ENCODE measurements around the gene LRMDA. TPM values are rescaled to one million over a fixed set of nuclear protein-coding genes. Genes with fewer than 3 reads are reported as not detected.

LRMDA gene
- total and polyA plus RNA-seq, 4 donors: 12.1 to 40.8 (median 21.6) TPM

GRCh38 chr10:76068856-76069255, 637.4 kb downstream of the LRMDA start:
- H3K4me1 ChIP-seq (ENCODE audit: control insufficient read depth in 5 of 5, insufficient read depth in 5 of 5, low read length in 5 of 5): peaks cover 0 to 30% (median 3%) of the 10 kb centered on the region in 5 donors
- WGBS, 2 donors: 92 to 97% methylated on average over 3 of the region's 3 CpGs
- no peak overlapping the region for H3K4me3 ChIP-seq
- H3K9me3 ChIP-seq (ENCODE audit: control insufficient read depth in 4 of 4, insufficient read depth in 3 of 4, low read length in 3 of 4): peaks cover 0 to 2% (median 0%) of the 10 kb centered on the region in 4 donors
- no peaks in the 10 kb centered on the region for H3K36me3 ChIP-seq (ENCODE audit: control insufficient read depth in 4 of 4, insufficient read depth in 4 of 4, low read length in 4 of 4)
- TF ChIP-seq, protein P1, sequence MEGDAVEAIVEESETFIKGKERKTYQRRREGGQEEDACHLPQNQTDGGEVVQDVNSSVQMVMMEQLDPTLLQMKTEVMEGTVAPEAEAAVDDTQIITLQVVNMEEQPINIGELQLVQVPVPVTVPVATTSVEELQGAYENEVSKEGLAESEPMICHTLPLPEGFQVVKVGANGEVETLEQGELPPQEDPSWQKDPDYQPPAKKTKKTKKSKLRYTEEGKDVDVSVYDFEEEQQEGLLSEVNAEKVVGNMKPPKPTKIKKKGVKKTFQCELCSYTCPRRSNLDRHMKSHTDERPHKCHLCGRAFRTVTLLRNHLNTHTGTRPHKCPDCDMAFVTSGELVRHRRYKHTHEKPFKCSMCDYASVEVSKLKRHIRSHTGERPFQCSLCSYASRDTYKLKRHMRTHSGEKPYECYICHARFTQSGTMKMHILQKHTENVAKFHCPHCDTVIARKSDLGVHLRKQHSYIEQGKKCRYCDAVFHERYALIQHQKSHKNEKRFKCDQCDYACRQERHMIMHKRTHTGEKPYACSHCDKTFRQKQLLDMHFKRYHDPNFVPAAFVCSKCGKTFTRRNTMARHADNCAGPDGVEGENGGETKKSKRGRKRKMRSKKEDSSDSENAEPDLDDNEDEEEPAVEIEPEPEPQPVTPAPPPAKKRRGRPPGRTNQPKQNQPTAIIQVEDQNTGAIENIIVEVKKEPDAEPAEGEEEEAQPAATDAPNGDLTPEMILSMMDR (IDR thresholded peaks at IDR 0.05; ENCODE audit: control extremely low read depth, extremely low read depth): no peak
- DNase-seq (peak in 2 of 3 donors; percentile 57 to 77), ATAC-seq (ENCODE audit: insufficient read depth, low FRiP score) (no peak)
- no peak overlapping the region for H3K27ac ChIP-seq (ENCODE audit: low read depth in 1 of 2, low read length in 1 of 2)
- H3K9ac ChIP-seq (ENCODE audit: insufficient read depth in 1 of 2, low read length in 2 of 2): no peak overlapping the region
- no peaks in the 10 kb centered on the region for H3K27me3 ChIP-seq (ENCODE audit: control insufficient read depth in 3 of 3, insufficient read depth in 3 of 3, low read length in 2 of 3)

DNA sequence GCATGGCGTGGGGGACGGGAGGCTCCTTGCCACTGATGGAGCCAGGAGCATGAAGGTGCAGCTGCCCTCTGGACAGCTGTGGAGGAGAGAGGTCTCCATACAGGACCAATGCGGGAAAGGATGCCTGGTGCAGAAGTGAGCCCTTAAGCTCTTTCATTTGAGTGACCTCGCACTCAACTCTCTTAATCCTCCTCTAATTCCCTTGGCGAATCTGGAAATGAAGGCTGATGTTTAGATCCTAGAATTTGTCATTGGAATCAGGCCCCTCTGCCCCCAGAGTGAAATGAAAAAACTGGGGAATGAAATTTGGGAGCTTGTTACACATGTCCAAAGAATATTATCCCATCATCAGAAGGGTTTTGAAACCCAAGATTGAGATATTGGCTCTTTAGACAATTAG, 639.5 kb downstream of the LRMDA start:
- Histone ChIP-seq H3K27me3 (ENCODE audit: control insufficient read depth in 3 of 3, insufficient read depth in 3 of 3, low read length in 2 of 3) (no peaks in the 10 kb centered on the region), H3K36me3 (ENCODE audit: control insufficient read depth in 4 of 4, insufficient read depth in 4 of 4, low read length in 4 of 4) (no peaks in the 10 kb centered on the region), H3K4me3 (no peak overlapping the region), H3K9ac (ENCODE audit: insufficient read depth in 1 of 2, low read length in 2 of 2) (no peak overlapping the region), H3K4me1 (ENCODE audit: control insufficient read depth in 5 of 5, insufficient read depth in 5 of 5, low read length in 5 of 5) (peaks cover 0 to 24% (median 0%) of the 10 kb centered on the region in 5 donors), H3K9me3 (ENCODE audit: control insufficient read depth in 4 of 4, insufficient read depth in 3 of 4, low read length in 3 of 4) (peaks cover 0 to 2% (median 0%) of the 10 kb centered on the region in 4 donors), H3K27ac (ENCODE audit: low read depth in 1 of 2, low read length in 1 of 2) (no peak overlapping the region)
- ATAC-seq (ENCODE audit: insufficient read depth, low FRiP score) (no peak), DNase-seq (no peak)
- TF ChIP-seq, protein P1 (IDR thresholded peaks at IDR 0.05; ENCODE audit: control extremely low read depth, extremely low read depth): no peak
- WGBS, 2 donors: 97 to 99% methylated on average over 5 of the region's 5 CpGs

- Histone ChIP-seq H3K4me3 (no peak overlapping the region), H3K27me3 (ENCODE audit: control insufficient read depth in 3 of 3, insufficient read depth in 3 of 3, low read length in 2 of 3) (no peaks in the 10 kb centered on the region), H3K36me3 (ENCODE audit: control insufficient read depth in 4 of 4, insufficient read depth in 4 of 4, low read length in 4 of 4) (no peaks in the 10 kb centered on the region), H3K9ac (ENCODE audit: insufficient read depth in 1 of 2, low read length in 2 of 2) (no peak overlapping the region), H3K4me1 (ENCODE audit: control insufficient read depth in 5 of 5, insufficient read depth in 5 of 5, low read length in 5 of 5) (peaks cover 0 to 24% (median 0%) of the 10 kb centered on the region in 5 donors), H3K27ac (ENCODE audit: low read depth in 1 of 2, low read length in 1 of 2) (no peak overlapping the region), H3K9me3 (ENCODE audit: control insufficient read depth in 4 of 4, insufficient read depth in 3 of 4, low read length in 3 of 4) (peaks cover 0 to under 1% (median 0%) of the 10 kb centered on the region in 4 donors)
- WGBS, 2 donors: 69 to 70% methylated on average over 5 of the region's 5 CpGs
- TF ChIP-seq, protein P1 (IDR thresholded peaks at IDR 0.05; ENCODE audit: control extremely low read depth, extremely low read depth): no peak
- no peak for ATAC-seq (ENCODE audit: insufficient read depth, low FRiP score)
- DNase-seq: peak in 2 of 3 donors; percentile 37 to 67
Observed at GRCh38 chr10:76071653-76072365, 640.4 kb downstream of the LRMDA start.

Data from lung (tissue), 12 donors.